ENCODE measurements around the gene ETV5.

The ETV5 gene

GRCh38 chr3:186141790-186142189 is 32.9 kb upstream of the ETV5 start:
- DNase-seq: no peak
- no peak overlapping the region for H3K27ac ChIP-seq (ENCODE audit: low read depth, low read length)

GRCh38 chr3:186138272-186138981 is 29.5 kb upstream of the ETV5 start:
- DNase-seq: no peak
- Histone ChIP-seq H3K79me1 (ENCODE audit: low read length) (no peaks in the 10 kb centered on the region), H3K23ac (ENCODE audit: low read length) (no peak overlapping the region), H4K8ac (ENCODE audit: low read depth, low read length) (no peak overlapping the region), H3K9ac (ENCODE audit: low read length) (no peak overlapping the region), H3K4me3 (ENCODE audit: low read length) (no peak overlapping the region), H2BK15ac (replicated peaks; ENCODE audit: low read depth) (no peak overlapping the region), H2BK5ac (ENCODE audit: low read length) (no peak overlapping the region), H3K4ac (ENCODE audit: low read depth, low read length) (no peak overlapping the region), H3K56ac (ENCODE audit: low read length) (no peak overlapping the region), H3K27ac (ENCODE audit: low read depth, low read length) (no peak overlapping the region), H3K79me2 (ENCODE audit: control insufficient read depth, insufficient read depth, low read length) (no peaks in the 10 kb centered on the region), H3K4me1 (ENCODE audit: control insufficient read depth, low read depth, low read length) (no peaks in the 10 kb centered on the region), H3K18ac (ENCODE audit: low read length) (no peak overlapping the region), H3K36me3 (ENCODE audit: control insufficient read depth, insufficient read depth, low read length) (no peaks in the 10 kb centered on the region), H3K27me3 (ENCODE audit: insufficient read depth, low read length, poor library complexity) (no peaks in the 10 kb centered on the region), H2AK5ac (ENCODE audit: low read length) (no peak overlapping the region), H2BK120ac (ENCODE audit: low read depth, low read length) (no peak overlapping the region), H4K5ac (ENCODE audit: low read length) (no peak overlapping the region), H3K4me2 (ENCODE audit: low read length) (no peak overlapping the region)
- WGBS (ENCODE audit: extremely low coverage, insufficient coverage, low lambda C conversion rate): no CpG with 5 or more reads among the region's 12 CpGs

More at GRCh38 chr3:186141790-186142189, 32.9 kb upstream of the ETV5 start:
- Histone ChIP-seq H3K79me2 (ENCODE audit: control insufficient read depth, insufficient read depth, low read length) (no peaks in the 10 kb centered on the region), H3K23ac (ENCODE audit: low read length) (no peak overlapping the region), H3K27me3 (ENCODE audit: insufficient read depth, low read length, poor library complexity) (no peaks in the 10 kb centered on the region), H3K4me2 (ENCODE audit: low read length) (no peak overlapping the region), H4K5ac (ENCODE audit: low read length) (no peak overlapping the region), H2BK5ac (ENCODE audit: low read length) (no peak overlapping the region), H3K4me3 (ENCODE audit: low read length) (no peak overlapping the region), H3K18ac (ENCODE audit: low read length) (no peak overlapping the region), H3K56ac (ENCODE audit: low read length) (no peak overlapping the region), H3K9ac (ENCODE audit: low read length) (no peak overlapping the region), H2BK15ac (replicated peaks; ENCODE audit: low read depth) (no peak overlapping the region), H3K79me1 (ENCODE audit: low read length) (no peaks in the 10 kb centered on the region), H2BK120ac (ENCODE audit: low read depth, low read length) (no peak overlapping the region), H3K4me1 (ENCODE audit: control insufficient read depth, low read depth, low read length) (no peaks in the 10 kb centered on the region), H4K8ac (ENCODE audit: low read depth, low read length) (no peak overlapping the region), H3K4ac (ENCODE audit: low read depth, low read length) (no peak overlapping the region), H2AK5ac (ENCODE audit: low read length) (no peak overlapping the region), H3K36me3 (ENCODE audit: control insufficient read depth, insufficient read depth, low read length) (no peaks in the 10 kb centered on the region)
- WGBS (ENCODE audit: extremely low coverage, insufficient coverage, low lambda C conversion rate): no CpG with 5 or more reads among the region's 2 CpGs

DNA sequence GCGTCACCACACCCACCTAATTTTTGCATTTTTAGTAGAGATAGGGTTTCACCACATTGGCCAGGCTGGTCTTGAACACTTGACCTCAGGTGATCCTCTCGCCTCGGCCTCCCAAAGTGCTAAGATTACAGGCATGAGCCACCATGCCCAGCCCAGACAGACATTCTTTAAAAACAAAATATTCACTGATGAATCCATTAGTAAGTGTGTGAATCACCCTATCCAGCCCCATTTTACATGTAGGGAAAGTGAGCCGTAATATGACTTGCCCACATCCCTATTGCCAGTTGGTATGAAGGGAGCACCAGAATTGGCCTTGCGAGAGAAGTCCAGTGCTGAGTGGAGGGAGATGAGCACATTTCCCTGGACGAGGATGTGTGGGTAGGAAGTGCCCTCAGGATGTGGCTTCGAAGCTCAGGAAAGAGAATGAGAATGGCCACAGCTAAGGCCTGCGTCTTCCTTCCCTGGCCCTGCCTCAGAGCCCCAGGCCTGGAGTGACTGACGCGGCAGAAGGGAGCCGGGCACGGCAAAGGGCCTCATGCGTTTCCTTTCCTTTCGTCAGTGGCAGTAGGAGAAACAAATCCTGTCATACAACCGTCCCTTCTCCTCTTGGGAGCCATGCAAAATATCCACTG is 28.3 kb upstream of the ETV5 start:
- no peak overlapping the region for H3K27ac ChIP-seq (ENCODE audit: low read depth, low read length)
- H3K56ac ChIP-seq (ENCODE audit: low read length): no peak overlapping the region
- H2BK15ac ChIP-seq (replicated peaks; ENCODE audit: low read depth): no peak overlapping the region
- H4K5ac ChIP-seq (ENCODE audit: low read length): no peak overlapping the region
- no peaks in the 10 kb centered on the region for H3K79me2 ChIP-seq (ENCODE audit: control insufficient read depth, insufficient read depth, low read length)
- H4K8ac ChIP-seq (ENCODE audit: low read depth, low read length): no peak overlapping the region
- H3K79me1 ChIP-seq (ENCODE audit: low read length): no peaks in the 10 kb centered on the region
- no CpG with 5 or more reads among the region's 15 CpGs for WGBS (ENCODE audit: extremely low coverage, insufficient coverage, low lambda C conversion rate)
- no peak overlapping the region for H2BK5ac ChIP-seq (ENCODE audit: low read length)
- H3K36me3 ChIP-seq (ENCODE audit: control insufficient read depth, insufficient read depth, low read length): no peaks in the 10 kb centered on the region
- H2BK120ac ChIP-seq (ENCODE audit: low read depth, low read length): no peak overlapping the region
- no peak overlapping the region for H3K4ac ChIP-seq (ENCODE audit: low read depth, low read length)
- H3K4me3 ChIP-seq (ENCODE audit: low read length): no peak overlapping the region
- no peak overlapping the region for H3K4me2 ChIP-seq (ENCODE audit: low read length)
- H3K27me3 ChIP-seq (ENCODE audit: insufficient read depth, low read length, poor library complexity): no peaks in the 10 kb centered on the region
- no peak overlapping the region for H3K9ac ChIP-seq (ENCODE audit: low read length)
- no peak overlapping the region for H2AK5ac ChIP-seq (ENCODE audit: low read length)
- no peaks in the 10 kb centered on the region for H3K4me1 ChIP-seq (ENCODE audit: control insufficient read depth, low read depth, low read length)
- H3K23ac ChIP-seq (ENCODE audit: low read length): no peak overlapping the region
- no peak overlapping the region for H3K18ac ChIP-seq (ENCODE audit: low read length)
- no peak for DNase-seq

GRCh38 chr3:186133980-186134379 is 25.1 kb upstream of the ETV5 start:
- Histone ChIP-seq H3K79me2 (ENCODE audit: control insufficient read depth, insufficient read depth, low read length) (no peaks in the 10 kb centered on the region), H3K18ac (ENCODE audit: low read length) (no peak overlapping the region), H4K8ac (ENCODE audit: low read depth, low read length) (no peak overlapping the region), H2AK5ac (ENCODE audit: low read length) (no peak overlapping the region), H3K36me3 (ENCODE audit: control insufficient read depth, insufficient read depth, low read length) (no peaks in the 10 kb centered on the region), H3K56ac (ENCODE audit: low read length) (no peak overlapping the region), H3K4me1 (ENCODE audit: control insufficient read depth, low read depth, low read length) (no peaks in the 10 kb centered on the region), H3K4me2 (ENCODE audit: low read length) (no peak overlapping the region), H3K9ac (ENCODE audit: low read length) (no peak overlapping the region), H3K4ac (ENCODE audit: low read depth, low read length) (no peak overlapping the region), H4K5ac (ENCODE audit: low read length) (no peak overlapping the region), H3K79me1 (ENCODE audit: low read length) (no peaks in the 10 kb centered on the region), H2BK5ac (ENCODE audit: low read length) (no peak overlapping the region), H3K27ac (ENCODE audit: low read depth, low read length) (no peak overlapping the region), H3K27me3 (ENCODE audit: insufficient read depth, low read length, poor library complexity) (no peaks in the 10 kb centered on the region), H3K23ac (ENCODE audit: low read length) (no peak overlapping the region), H2BK120ac (ENCODE audit: low read depth, low read length) (no peak overlapping the region), H2BK15ac (replicated peaks; ENCODE audit: low read depth) (no peak overlapping the region), H3K4me3 (ENCODE audit: low read length) (no peak overlapping the region)
- WGBS (ENCODE audit: extremely low coverage, insufficient coverage, low lambda C conversion rate): no CpG with 5 or more reads among the region's 5 CpGs
- DNase-seq: no peak

DNA sequence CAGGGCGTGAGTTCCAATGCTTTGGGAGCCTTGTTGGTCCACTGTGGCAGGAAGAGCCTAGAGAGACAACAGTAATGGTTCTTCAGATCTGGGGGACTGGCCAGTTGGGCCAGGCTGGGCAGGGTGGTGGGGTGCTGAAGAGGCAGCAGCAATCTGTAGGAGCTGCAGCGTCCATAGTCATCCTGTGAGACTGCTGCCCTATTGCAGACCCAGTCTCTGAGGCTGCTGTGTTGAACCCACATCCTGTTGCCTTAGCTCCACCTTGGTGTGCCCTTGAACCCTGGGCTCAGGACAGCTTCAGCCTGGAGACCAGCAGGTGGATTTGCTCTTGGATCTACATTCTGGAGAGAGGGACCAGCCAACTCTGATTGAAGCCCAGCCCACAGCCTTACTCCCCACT is 23.6 kb upstream of the ETV5 start:
- H3K4me3 ChIP-seq (ENCODE audit: low read length): no peak overlapping the region
- no peak overlapping the region for H4K5ac ChIP-seq (ENCODE audit: low read length)
- no peak overlapping the region for H3K18ac ChIP-seq (ENCODE audit: low read length)
- no CpG with 5 or more reads among the region's 2 CpGs for WGBS (ENCODE audit: extremely low coverage, insufficient coverage, low lambda C conversion rate)
- H3K9ac ChIP-seq (ENCODE audit: low read length): no peak overlapping the region
- no peak overlapping the region for H2AK5ac ChIP-seq (ENCODE audit: low read length)
- H3K4me2 ChIP-seq (ENCODE audit: low read length): no peak overlapping the region
- H3K56ac ChIP-seq (ENCODE audit: low read length): no peak overlapping the region
- H2BK15ac ChIP-seq (replicated peaks; ENCODE audit: low read depth): no peak overlapping the region
- no peak overlapping the region for H2BK120ac ChIP-seq (ENCODE audit: low read depth, low read length)
- no peaks in the 10 kb centered on the region for H3K36me3 ChIP-seq (ENCODE audit: control insufficient read depth, insufficient read depth, low read length)
- no peak overlapping the region for H3K23ac ChIP-seq (ENCODE audit: low read length)
- H3K27me3 ChIP-seq (ENCODE audit: insufficient read depth, low read length, poor library complexity): no peaks in the 10 kb centered on the region
- no peak for DNase-seq
- no peak overlapping the region for H3K27ac ChIP-seq (ENCODE audit: low read depth, low read length)
- H4K8ac ChIP-seq (ENCODE audit: low read depth, low read length): no peak overlapping the region
- H2BK5ac ChIP-seq (ENCODE audit: low read length): no peak overlapping the region
- H3K4me1 ChIP-seq (ENCODE audit: control insufficient read depth, low read depth, low read length): no peaks in the 10 kb centered on the region
- no peaks in the 10 kb centered on the region for H3K79me2 ChIP-seq (ENCODE audit: control insufficient read depth, insufficient read depth, low read length)
- H3K79me1 ChIP-seq (ENCODE audit: low read length): no peaks in the 10 kb centered on the region
- H3K4ac ChIP-seq (ENCODE audit: low read depth, low read length): no peak overlapping the region
